HCT116 (cell line): ENCODE data around the gene ZNF462. TPM values are rescaled to one million over a fixed set of nuclear protein-coding genes. Genes with fewer than 3 reads are reported as not detected.

Experiments used
- ATAC-seq: fragments of 200-7000 bp; cut with Tn5 transposase; 2 replicates; pipeline ENCODE4 v1.9.1; 2020; ENCODE audit warnings: mild to moderate bottlenecking, moderate library complexity
- BruUV-seq: library from RNA; stranded (reverse); fragments of 400-500 nt; replicated peaks from 2 replicates; lab custom pipeline; 2021; lab: Mats Ljungman, UMichigan
- CTCF ChIA-PET: fragments of 300-600 bp; sonication (Branson Sonifier 250); formaldehyde crosslinking; loops from one replicate; lab custom pipeline; 2021; ENCODE audit warnings: antibody characterized with exemption; lab: Charles Lee
- POLR2A ChIA-PET: fragments of 300-600, 350-600 bp; sonication (Branson Sonifier 250); formaldehyde crosslinking; loops from one replicate; lab custom pipeline; 2021; ENCODE audit warnings: antibody characterized with exemption; lab: Charles Lee
- RAD21 ChIA-PET, 2 experiments: fragments of 300-600 bp; sonication (Branson Sonifier 250); formaldehyde crosslinking; loops; one replicate each; lab custom pipeline; 2023; ENCODE audit warnings: low total read pairs in 2 of 2; ENCODE audit not compliant: uncharacterized antibody in 2 of 2, unreplicated experiment in 2 of 2, low non-redundant PET in 1 of 2; lab: Charles Lee
- DNase-seq: peaks from one replicate; pipeline ENCODE4 v3.0.0-alpha.2; 2010; ENCODE audit warnings: low read depth, low spot score
- H2AFZ ChIP-seq: fragments of 200-600 bp; shearing (Covaris generic), sonication (generic); 2 replicates; pipeline ENCODE4 v1.6.1; 2017; ENCODE audit warnings: low read depth, mixed run types, mixed read lengths, antibody characterized with exemption, low read length; ENCODE audit not compliant: poor library complexity, severe bottlenecking
- H3K27ac ChIP-seq: 2 replicates; pipeline ENCODE4 v1.5.1; 2012; ENCODE audit warnings: low read depth, low read length
- H3K27me3 ChIP-seq: fragments of 200-600 bp; sonication (generic); 2 replicates; pipeline ENCODE4 v1.6.1; 2016; ENCODE audit warnings: mixed run types, low read length, mixed read lengths; ENCODE audit not compliant: insufficient read depth
- H3K36me3 ChIP-seq, 2 experiments: fragments of 200-500 bp in 1 of 2; fragments of 200-600 bp in 1 of 2; sonication (Bioruptor generic) in 1 of 2; sonication (generic) in 1 of 2; 2 replicates each; pipeline versions ENCODE4 v1.5.1 to v1.6.1; 2014 to 2016; ENCODE audit warnings: low read length in 2 of 2, inconsistent platforms in 1 of 2, mixed read lengths in 1 of 2, mixed run types in 1 of 2; ENCODE audit not compliant: insufficient read depth in 2 of 2, control insufficient read depth in 1 of 2
- H3K4me1 ChIP-seq, 2 experiments: fragments of 200-600 bp in 1 of 2; sonication (generic) in 1 of 2; 2 replicates each; pipeline versions ENCODE4 v1.5.1 to v1.6.1; 2012 to 2017; ENCODE audit warnings: low read length in 2 of 2, inconsistent platforms in 1 of 2, mild to moderate bottlenecking in 1 of 2, mixed read lengths in 1 of 2, mixed run types in 1 of 2, moderate library complexity in 1 of 2; ENCODE audit not compliant: insufficient read depth in 2 of 2, control insufficient read depth in 1 of 2
- H3K4me2 ChIP-seq: fragments of 200-600 bp; sonication (generic); 2 replicates; pipeline ENCODE4 v1.6.1; 2017; ENCODE audit warnings: mixed run types, low read length, mixed read lengths
- H3K4me3 ChIP-seq, 2 experiments: fragments of 200-600 bp in 1 of 2; sonication (generic) in 1 of 2; replicated peaks in 1 of 2; 2 replicates each; pipeline ENCODE4 v1.5.1; 2011 to 2016; ENCODE audit warnings: low read length in 2 of 2, control low read depth in 1 of 2, low read depth in 1 of 2, mild to moderate bottlenecking in 1 of 2, mixed read lengths in 1 of 2, mixed run types in 1 of 2
- H3K79me2 ChIP-seq: fragments of 200-600 bp; sonication (generic); 2 replicates; pipeline ENCODE4 v1.6.1; 2017; ENCODE audit warnings: mild to moderate bottlenecking, mixed run types, low read length, moderate library complexity, mixed read lengths; ENCODE audit not compliant: insufficient read depth
- H3K9ac ChIP-seq: fragments of 200-600 bp; sonication (generic); 2 replicates; pipeline ENCODE4 v1.6.1; 2016; ENCODE audit warnings: low read length, mixed read lengths
- H3K9me2 ChIP-seq: fragments of 200-600 bp; sonication (generic), shearing (Covaris generic); 2 replicates; pipeline ENCODE4 v1.6.1; 2017; ENCODE audit warnings: mixed run types, mild to moderate bottlenecking, moderate library complexity; ENCODE audit not compliant: insufficient read depth
- H3K9me3 ChIP-seq, 2 experiments: fragments of 200-500 bp in 1 of 2; fragments of 200-600 bp in 1 of 2; sonication (Bioruptor generic) in 1 of 2; sonication (generic) in 1 of 2; 2 replicates each; pipeline ENCODE4 v1.6.1; 2014 to 2017; ENCODE audit warnings: low read length in 2 of 2, mixed read lengths in 2 of 2, inconsistent platforms in 1 of 2, low read depth in 1 of 2, mild to moderate bottlenecking in 1 of 2, mixed run types in 1 of 2, moderate library complexity in 1 of 2; ENCODE audit not compliant: control insufficient read depth in 1 of 2, insufficient read depth in 1 of 2
- H4K20me1 ChIP-seq: fragments of 200-600 bp; sonication (generic), shearing (Covaris generic); 2 replicates; pipeline ENCODE4 v1.6.1; 2017; ENCODE audit warnings: mixed run types, mild to moderate bottlenecking, moderate library complexity; ENCODE audit not compliant: insufficient read depth
- CBX3 ChIP-seq: IDR thresholded peaks from 2 replicates; pipeline ENCODE4 v1.6.1; 2012; ENCODE audit warnings: low read depth
- CEBPB ChIP-seq: IDR thresholded peaks from 2 replicates; pipeline ENCODE4 v1.6.1; 2012; ENCODE audit warnings: low read depth
- EGR1 ChIP-seq: IDR thresholded peaks from 2 replicates; pipeline ENCODE4 v1.6.1; 2012; ENCODE audit warnings: low read depth
- EZH2 ChIP-seq: fragments of 200-600 bp; sonication (generic); IDR thresholded peaks from 2 replicates; pipeline ENCODE4 v1.6.1; 2017; ENCODE audit warnings: antibody characterized with exemption, mixed run types
- MAX ChIP-seq: IDR thresholded peaks from 2 replicates; pipeline ENCODE4 v1.6.1; 2012
- POLR2A ChIP-seq: IDR thresholded peaks from 2 replicates; pipeline ENCODE4 v1.7.0; 2011; ENCODE audit warnings: borderline replicate concordance; ENCODE audit not compliant: insufficient read depth, insufficient read length; ENCODE audit errors: extremely low read depth
- RAD21 ChIP-seq: IDR thresholded peaks from 2 replicates; pipeline ENCODE4 v1.6.1; 2012; ENCODE audit warnings: low read depth, mild to moderate bottlenecking
- SIN3A ChIP-seq: IDR thresholded peaks from 2 replicates; pipeline ENCODE4 v1.6.1; 2012; ENCODE audit warnings: low read depth
- SP1 ChIP-seq: IDR thresholded peaks from 2 replicates; pipeline ENCODE4 v1.6.1; 2012; ENCODE audit warnings: low read depth
- SRF ChIP-seq: IDR thresholded peaks from 2 replicates; pipeline ENCODE4 v1.6.1; 2012; ENCODE audit warnings: low read depth
- TCF7L2 ChIP-seq: IDR thresholded peaks from 2 replicates; pipeline ENCODE4 v1.7.0; 2011; ENCODE audit warnings: borderline replicate concordance, inconsistent platforms; ENCODE audit not compliant: insufficient read depth, insufficient read length; ENCODE audit errors: extremely low read depth
- YY1 ChIP-seq: IDR thresholded peaks from 2 replicates; pipeline ENCODE4 v1.6.1; 2011; ENCODE audit warnings: low read length, low read depth, moderate library complexity, mild to moderate bottlenecking; ENCODE audit not compliant: insufficient replicate concordance; ENCODE audit errors: extremely low read depth
- ZNF274 ChIP-seq: fragments of 200-500 bp; sonication (Bioruptor generic); IDR thresholded peaks from 2 replicates; pipeline ENCODE4 v1.6.1; 2014; ENCODE audit warnings: mild to moderate bottlenecking, low read depth, low read length, inconsistent platforms
- intact Hi-C: fragments of 100-400 bp; cut with micrococcal nuclease; formaldehyde crosslinking; loops from 2 replicates; pipeline ENCODE4 v1.10.0; 2022
- total RNA-seq: library from RNA; stranded (reverse); gene quantifications from one replicate; pipeline ENCODE4 v1.2.1, GENCODE V29; 2021; ENCODE audit not compliant: unreplicated experiment
- TF ChIP-seq, protein P1 (sequence below): IDR thresholded peaks from 2 replicates; pipeline ENCODE4 v1.6.1; 2012

ZNF462 gene
- total RNA-seq, 1 experiment from 2014 or later: 18.1 TPM

DNA sequence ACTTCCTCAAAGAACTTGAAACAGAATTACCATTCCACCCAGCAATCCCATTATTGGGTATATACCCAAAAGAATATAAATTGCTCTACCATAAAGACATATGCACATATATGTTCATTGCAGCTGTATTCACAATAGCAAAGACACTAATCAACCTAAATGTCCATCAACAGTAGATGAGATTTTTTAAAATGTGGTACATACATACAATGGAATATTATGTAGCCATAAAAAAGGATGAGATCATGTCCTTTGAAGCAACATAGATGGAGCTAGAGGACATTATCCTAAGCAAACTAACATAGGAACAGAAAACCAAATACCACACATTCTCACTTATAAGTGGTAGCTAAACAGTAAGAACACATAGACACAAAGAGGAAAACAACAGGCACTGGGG lies 28.1 kb upstream of the ZNF462 start:
- H3K27ac ChIP-seq: no peak overlapping the region
- no TSS peak for BruUV-seq
- DNase-seq: no peak
- H3K79me2 ChIP-seq: no peaks in the 10 kb centered on the region
- H3K9me3 ChIP-seq: no peaks in the 10 kb centered on the region
- no peak overlapping the region for H3K9ac ChIP-seq
- ChIA-PET CTCF (no interaction called here), RAD21 (no interaction called here), POLR2A (no interaction called here)
- intact Hi-C loops: no loop called here
- H3K36me3 ChIP-seq: no peaks in the 10 kb centered on the region
- no peaks in the 10 kb centered on the region for H3K9me2 ChIP-seq
- TF ChIP-seq ZNF274 (no peak), POLR2A (no peak), EZH2 (no peak), RAD21 (no peak), SIN3A (no peak), CEBPB (no peak), YY1 (no peak), SP1 (no peak), CBX3 (no peak)
- TF ChIP-seq, protein P1, sequence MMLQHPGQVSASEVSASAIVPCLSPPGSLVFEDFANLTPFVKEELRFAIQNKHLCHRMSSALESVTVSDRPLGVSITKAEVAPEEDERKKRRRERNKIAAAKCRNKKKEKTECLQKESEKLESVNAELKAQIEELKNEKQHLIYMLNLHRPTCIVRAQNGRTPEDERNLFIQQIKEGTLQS: no peak
- no peak overlapping the region for H2AFZ ChIP-seq
- ATAC-seq: no peak
- no peaks in the 10 kb centered on the region for H4K20me1 ChIP-seq
- no peak overlapping the region for H3K4me2 ChIP-seq
- no peak overlapping the region for H3K4me3 ChIP-seq
- no peaks in the 10 kb centered on the region for H3K27me3 ChIP-seq
- H3K4me1 ChIP-seq: no peaks in the 10 kb centered on the region

DNA sequence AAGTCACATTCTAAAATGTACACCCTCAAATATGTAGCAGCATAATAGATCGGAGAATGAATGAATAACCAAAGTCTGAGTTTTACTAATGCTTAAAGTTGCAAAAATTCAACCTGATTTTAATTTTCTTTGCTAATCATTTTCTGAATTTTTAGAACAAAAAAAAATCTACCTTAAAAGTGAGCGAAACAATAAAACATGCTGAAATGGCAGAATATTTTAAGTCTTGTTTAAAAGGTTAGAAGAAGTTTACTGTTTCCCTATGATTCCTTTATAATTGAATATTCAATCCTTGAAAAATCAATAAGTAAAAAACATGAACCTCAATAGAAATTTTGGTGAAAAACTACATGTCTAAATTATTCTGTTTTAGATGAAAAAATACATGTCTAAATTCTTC lies 27.1 kb upstream of the ZNF462 start:
- Histone ChIP-seq H3K4me1 (no peaks in the 10 kb centered on the region), H3K9me3 (no peaks in the 10 kb centered on the region), H3K79me2 (no peaks in the 10 kb centered on the region), H3K36me3 (no peaks in the 10 kb centered on the region), H3K27me3 (no peaks in the 10 kb centered on the region), H3K9me2 (no peaks in the 10 kb centered on the region), H3K27ac (no peak overlapping the region), H3K4me2 (no peak overlapping the region), H3K4me3 (no peak overlapping the region), H3K9ac (no peak overlapping the region), H4K20me1 (no peaks in the 10 kb centered on the region), H2AFZ (no peak overlapping the region)
- POLR2A ChIA-PET: no interaction called here
- no peak for ATAC-seq
- RAD21 ChIA-PET: no interaction called here
- no TSS peak for BruUV-seq
- CTCF ChIA-PET: no interaction called here
- no peak for DNase-seq
- TF ChIP-seq SIN3A (no peak), SRF (no peak), EGR1 (no peak), POLR2A (no peak), TCF7L2 (no peak), MAX (no peak)
- TF ChIP-seq, protein P1: no peak
- intact Hi-C loops: no loop called here
